ENCODE data around the gene CACFD1. TPM values are rescaled to one million over a fixed set of nuclear protein-coding genes. Genes with fewer than 3 reads are reported as not detected.

Gene CACFD1
- 10 to 100 TPM; 19.2 to 25.4 TPM for total RNA-seq

GRCh38 chr9:133459476-133460404 is at the start of gene CACFD1:
Gene CACFD1, plus strand, starts transcription at chr9:133459978. Its CDS starts 89 bp downstream, at chr9:133460067.
- H3K36me3 ChIP-seq (replicated peaks in 1 of 2; ENCODE audit: insufficient read depth in 1 of 2, low read depth in 2 of 2), result no peaks in the 10 kb centered on the region
- no peaks in the 10 kb centered on the region for H3K9me3 ChIP-seq
- ATAC-seq (peak; percentile 88), DNase-seq (peak; percentile 98 to 99 (median 98))
- peak within 1 kb of the TSS; percentile 32 to 84 for H3K4me3 ChIP-seq
- WGBS, 2 donors, result 0 to 1% methylated on average over 7 to 41 of the region's 86 CpGs
- H3K27ac ChIP-seq, result peak within 1 kb of the TSS; percentile 93 to 98 (median 96)
- peak in 2 of 7 experiments; percentile 7 to 14 for TF ChIP-seq CTCF (IDR thresholded peaks at IDR 0.05)
- TF ChIP-seq POLR2A (IDR thresholded peaks at IDR 0.05), result peak; percentile 83 to 90 (median 90)
- H3K27me3 ChIP-seq, result no peaks in the 10 kb centered on the region
- peaks cover 22% of the 10 kb centered on the region for H3K4me1 ChIP-seq
- intact Hi-C loops (cut with DNase I), result no loop called here

- Histone ChIP-seq H3K4me1 (peaks cover 32% of the 10 kb centered on the region), H3K27me3 (no peaks in the 10 kb centered on the region), H3K9me3 (no peaks in the 10 kb centered on the region), H3K4me3 (no peak overlapping the region), H3K27ac (no peak overlapping the region), H3K36me3 (replicated peaks in 1 of 2; ENCODE audit: insufficient read depth in 1 of 2, low read depth in 2 of 2) (peaks cover 0 to 14% of the 10 kb centered on the region in 2 donors)
- ATAC-seq (no peak), DNase-seq (no peak)
- intact Hi-C loops (cut with DNase I), result no loop called here
- 43 to 78% methylated on average over 1 of the region's 1 CpG for WGBS, 2 donors
- no peak for TF ChIP-seq POLR2A (IDR thresholded peaks at IDR 0.05)
Measured at GRCh38 chr9:133415170-133415569, 44.6 kb upstream of the CACFD1 start.

GRCh38 chr9:133417541-133418461 is 42.0 kb upstream of the CACFD1 start, which contains the start of gene REXO4:
Gene REXO4, minus strand, starts transcription at chr9:133418010. Its CDS starts 166 bp downstream, at chr9:133417844.
- DNase-seq (peak; percentile 77 to 83 (median 80)), ATAC-seq (peak; percentile 94)
- intact Hi-C loops (cut with DNase I), result no loop called here
- Histone ChIP-seq H3K27me3 (no peaks in the 10 kb centered on the region), H3K27ac (peak within 1 kb of the TSS; percentile 47 to 81 (median 73)), H3K4me1 (peaks cover 32% of the 10 kb centered on the region), H3K4me3 (peak within 1 kb of the TSS; percentile 71 to 88), H3K36me3 (replicated peaks in 1 of 2; ENCODE audit: insufficient read depth in 1 of 2, low read depth in 2 of 2) (peaks cover 0 to 8% of the 10 kb centered on the region in 2 donors), H3K9me3 (no peaks in the 10 kb centered on the region)
- TF ChIP-seq POLR2A (IDR thresholded peaks at IDR 0.05), result peak in 2 of 3 donors; percentile 57 to 66
- no peak for TF ChIP-seq CTCF (IDR thresholded peaks at IDR 0.05)
- 0 to 1% methylated on average over 28 to 75 of the region's 75 CpGs for WGBS, 2 donors

- DNase-seq (no peak), ATAC-seq (no peak)
- H3K27me3 ChIP-seq, result no peaks in the 10 kb centered on the region
- intact Hi-C loops (cut with DNase I), result no loop called here
- WGBS, 2 donors, result 40 to 55% methylated on average over 6 to 13 of the region's 13 CpGs
- H3K4me1 ChIP-seq, result peaks cover 32% of the 10 kb centered on the region
- TF ChIP-seq CTCF (IDR thresholded peaks at IDR 0.05), result no peak
- no peak for TF ChIP-seq POLR2A (IDR thresholded peaks at IDR 0.05)
- no peaks in the 10 kb centered on the region for H3K9me3 ChIP-seq
- no peak overlapping the region for H3K4me3 ChIP-seq
- no peak overlapping the region for H3K27ac ChIP-seq
- peaks cover 0 to 6% of the 10 kb centered on the region in 2 donors for H3K36me3 ChIP-seq (replicated peaks in 1 of 2; ENCODE audit: insufficient read depth in 1 of 2, low read depth in 2 of 2)
Measured at GRCh38 chr9:133419005-133419404, 40.8 kb upstream of the CACFD1 start.

Data from body of pancreas (tissue), 4 donors.